BJ (cell line): ENCODE measurements around the gene SELPLG. TPM values are rescaled to one million over a fixed set of nuclear protein-coding genes. Genes with fewer than 3 reads are reported as not detected.

Experiments
- CTCF ChIA-PET: fragments of 350-600 bp; formaldehyde crosslinking; extraction: SDS; loops from one replicate; lab custom pipeline; 2021; ENCODE audit warnings: antibody characterized with exemption, inconsistent platforms; lab: Yijun Ruan, JAX
- POLR2A ChIA-PET: fragments of 300-600 bp; sonication (Branson Sonifier 250); formaldehyde crosslinking; extraction: SDS; loops from one replicate; lab custom pipeline; 2021; ENCODE audit warnings: antibody characterized with exemption; lab: Charles Lee
- DNase-seq: peaks from one replicate; pipeline ENCODE4 v3.0.0-alpha.2; 2011; ENCODE audit warnings: low read depth
- H3K27me3 ChIP-seq: 2 replicates; pipeline ENCODE4 v1.6.0; 2011; ENCODE audit warnings: low read length; ENCODE audit not compliant: control insufficient read depth, insufficient read depth
- H3K36me3 ChIP-seq: 2 replicates; pipeline ENCODE4 v1.5.1; 2011; ENCODE audit warnings: low read length; ENCODE audit not compliant: control insufficient read depth, insufficient read depth
- H3K4me3 ChIP-seq: 2 replicates; pipeline ENCODE4 v1.5.1; 2011; ENCODE audit warnings: low read depth, mild to moderate bottlenecking, control low read depth, low read length
- CTCF ChIP-seq: IDR thresholded peaks from 2 replicates; pipeline ENCODE4 v1.5.1; 2011; ENCODE audit warnings: low read depth, mild to moderate bottlenecking, control low read depth, inconsistent platforms, low read length, moderate library complexity; ENCODE audit not compliant: insufficient read depth
- polyA plus RNA-seq: library from polyadenylated mRNA; depleted of rRNA; stranded (reverse); fragments of >200 nt; gene quantifications from 2 replicates; pipeline ENCODE4 v1.2.3, GENCODE V29; 2011

Gene SELPLG
- polyA plus RNA-seq, 1 experiment, result 8.1 TPM

- DNase-seq, result no peak
- no peak for TF ChIP-seq CTCF
- peaks cover 8% of the 10 kb centered on the region for H3K36me3 ChIP-seq
- ChIA-PET POLR2A (no interaction called here), CTCF (interaction anchor here (0.8 to 1.1 kb wide), 4 partner anchors 11 to 161 kb away, joined by 3 to 4 read pairs (median 3); no protein-coding TSS in a partner anchor)
- H3K27me3 ChIP-seq, result no peaks in the 10 kb centered on the region
- no peak overlapping the region for H3K4me3 ChIP-seq
Measured at GRCh38 chr12:108641446-108642268, 8.0 kb upstream of the SELPLG start.

GRCh38 chr12:108640802-108641445 is 7.2 kb upstream of the SELPLG start:
- ChIA-PET CTCF (interaction anchor here (0.6 to 1.3 kb wide), 6 partner anchors 10 to 310 kb away, joined by 3 to 4 read pairs (median 3); no protein-coding TSS in a partner anchor), POLR2A (interaction anchor here (0.6 kb wide), 2 partner anchors 104 to 197 kb away, joined by 4 to 8 read pairs; no protein-coding TSS in a partner anchor)
- no peak for DNase-seq
- peaks cover 4% of the 10 kb centered on the region for H3K36me3 ChIP-seq
- H3K4me3 ChIP-seq, result no peak overlapping the region
- no peaks in the 10 kb centered on the region for H3K27me3 ChIP-seq
- TF ChIP-seq CTCF, result no peak

GRCh38 chr12:108638997-108639822 is 5.5 kb upstream of the SELPLG start:
- ChIA-PET CTCF (interaction anchor here (1.0 to 1.3 kb wide), 4 partner anchors 11 to 312 kb away, joined by 3 read pairs; no protein-coding TSS in a partner anchor), POLR2A (no interaction called here)
- TF ChIP-seq CTCF, result no peak
- H3K36me3 ChIP-seq, result no peaks in the 10 kb centered on the region; the same call in 1 of the 2 replicates
- H3K27me3 ChIP-seq, result no peaks in the 10 kb centered on the region
- no peak for DNase-seq
- no peak overlapping the region for H3K4me3 ChIP-seq

GRCh38 chr12:108638141-108638827 is 4.6 kb upstream of the SELPLG start:
- POLR2A ChIA-PET, result no interaction called here

More at GRCh38 chr12:108638141-108638827, 4.6 kb upstream of the SELPLG start:
- Histone ChIP-seq H3K36me3 (no peaks in the 10 kb centered on the region), H3K4me3 (no peak overlapping the region), H3K27me3 (no peaks in the 10 kb centered on the region)
- CTCF ChIA-PET, result interaction anchor here (0.6 to 1.1 kb wide), 5 partner anchors 10 to 183 kb away, joined by 3 read pairs; partner anchors contain the start of gene ISCU
- TF ChIP-seq CTCF, result no peak
- no peak for DNase-seq
